Adrenal gland (tissue), 12 donors: ENCODE measurements around the gene CLIP2. TPM values are rescaled to one million over a fixed set of nuclear protein-coding genes. Genes with fewer than 3 reads are reported as not detected.
A peak's percentile ranks its signal among the peaks of the same experiment; 100 is the strongest.

Experiments
- DNase-seq, 7 donors: peaks; one replicate each; pipeline ENCODE4 v3.0.0-alpha.2; 2019 to 2020
- H3K27ac ChIP-seq, 5 donors: fragments of 200-600 bp; sonication (generic) in 4 of 5; 1 replicate in 3 of 5; 2 replicates in 2 of 5; pipeline versions ENCODE4 v1.5.1 to v1.8.0; 2016 to 2020; ENCODE audit warnings: mild to moderate bottlenecking in 1 of 5
- H3K27me3 ChIP-seq: fragments of 200-600 bp; 2 replicates; pipeline ENCODE4 v1.8.0; 2021
- H3K36me3 ChIP-seq, 2 donors: fragments of 200-600 bp; replicated peaks in 1 of 2; 1 replicate in 1 of 2; 2 replicates in 1 of 2; pipeline versions ENCODE4 v1.5.1 to v1.8.0; 2018 to 2022
- H3K4me1 ChIP-seq, 2 donors: fragments of 200-600 bp; replicated peaks in 1 of 2; 1 replicate in 1 of 2; 2 replicates in 1 of 2; pipeline versions ENCODE4 v1.5.1 to v1.8.0; 2018 to 2021
- H3K4me3 ChIP-seq, 4 donors: fragments of 200-600 bp; sonication (generic) in 3 of 4; one replicate each; pipeline ENCODE4 v1.5.1; 2016 to 2018
- H3K9me3 ChIP-seq, 3 donors: fragments of 200-600 bp; sonication (generic) in 1 of 3; replicated peaks in 1 of 3; 1 replicate in 2 of 3; 2 replicates in 1 of 3; pipeline versions ENCODE4 v1.5.1 to v1.8.0; 2016 to 2021
- POLR2A ChIP-seq, 2 donors: fragments of 450-650 bp; IDR thresholded peaks; one replicate each; pipeline ENCODE4 v1.6.1; 2017; ENCODE audit warnings: antibody characterized with exemption in 2 of 2, mild to moderate bottlenecking in 2 of 2, moderate library complexity in 1 of 2
- WGBS, 4 donors: extraction: QIAGEN DNeasy Blood & Tissue Kit in 2 of 4; methylation state at CpG; one replicate each; pipeline versions ENCODE4 v1.1.5 to v1.1.7; 2013 to 2017; 5-methylcytosine and 5-hydroxymethylcytosine counted together
- intact Hi-C, 2 donors: fragments of 100-400 bp; cut with DNase I; formaldehyde crosslinking; loops; one replicate each; pipeline versions ENCODE4 v1.14.1 to v1.15.0; 2022 to 2023
- polyA plus RNA-seq, 3 donors: library from polyadenylated mRNA; stranded (reverse); fragments of 200-250 nt in 2 of 3; fragments of 350-450 nt in 1 of 3; fragmentation: Illumina TruSeq in 1 of 3; extraction: RNeasy Lipid Tissue Mini Kit (QIAGEN cat#74804) in 1 of 3; gene quantifications; one replicate each; pipeline ENCODE4 v1.2.3, GENCODE V29; 2013 to 2014
- total RNA-seq, 9 donors: library from RNA; depleted of rRNA in 4 of 9; stranded (reverse); fragments of >200 nt in 4 of 9; fragments of 120-200 nt in 1 of 9; fragmentation: NEBNext Ultra II Directional in 1 of 9; extraction: Animal tissue kit (Norgen Biotek cat#: 25700) in 1 of 9; gene quantifications; one replicate each; pipeline versions ENCODE4 v1.1.0 to v1.2.4, GENCODE V29; 2013 to 2023
- TF ChIP-seq, protein P1 (sequence below), 6 experiments: fragments of 450-650 bp in 4 of 6; fragments of 200-600 bp in 2 of 6; sonication (generic) in 1 of 6; IDR thresholded peaks; 1 replicate in 5 of 6; 2 replicates in 1 of 6; pipeline versions ENCODE4 v1.5.1 to v1.8.0; 2016 to 2021; ENCODE audit warnings: antibody characterized with exemption in 6 of 6, mild to moderate bottlenecking in 2 of 6, moderate library complexity in 1 of 6
- donor health status: healthy with polysubstance abuse.
- donor health status: Bipolar disorder and iron deficiency.
- donor health status: DM: yes; HTN: yes; CAD: no.
- donor health status: DM: no; HTN: no; CAD: no.
- donor health status: DM: no; HTN: no; CAD: no.
- donor health status: DM: yes; HTN: yes; CAD: no.

CLIP2 gene
- total and polyA plus RNA-seq, 12 donors, result 6.8 to 48.6 (median 25.6) TPM

DNA sequence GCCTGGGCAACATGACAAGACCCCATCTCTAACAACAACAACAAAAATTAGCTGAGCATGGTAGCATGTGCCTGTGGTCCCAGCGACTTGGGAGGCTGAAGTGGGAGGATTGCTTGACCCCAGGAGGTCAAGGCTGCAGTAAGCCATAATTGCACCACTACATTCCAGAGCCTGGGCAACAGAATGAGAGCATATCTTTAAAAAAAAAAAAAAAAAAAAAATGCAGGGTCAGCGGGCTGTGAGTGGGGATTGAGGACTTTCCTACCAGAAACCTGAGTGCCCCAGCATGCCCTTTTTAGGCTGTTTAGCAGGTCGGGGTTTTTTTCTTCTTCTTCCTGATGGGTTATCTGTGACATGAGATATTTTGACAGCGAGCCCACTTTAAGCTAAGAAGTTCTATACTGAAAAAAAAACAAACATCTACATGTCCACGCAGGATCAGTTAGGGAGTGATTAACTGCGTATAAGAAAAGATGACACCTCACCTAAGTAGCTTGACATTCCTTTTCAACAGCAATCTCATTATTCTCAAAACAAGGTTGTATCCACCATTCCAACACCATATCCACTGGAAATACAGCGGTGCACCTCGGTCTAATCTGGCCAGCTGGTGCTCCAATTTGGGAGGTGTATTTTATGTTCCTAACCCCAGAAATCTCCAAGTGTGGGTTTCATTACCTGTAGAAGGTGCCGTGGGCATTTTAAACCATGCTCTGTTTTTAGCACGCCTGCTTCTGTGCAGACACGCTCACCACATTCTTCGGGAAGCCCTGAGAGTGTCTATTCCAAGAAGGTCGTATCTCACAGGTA, 21.2 kb upstream of the CLIP2 start:
- Histone ChIP-seq H3K27me3 (no peaks in the 10 kb centered on the region), H3K36me3 (no peaks in the 10 kb centered on the region), H3K9me3 (no peaks in the 10 kb centered on the region), H3K4me1 (peaks cover 0 to 20% of the 10 kb centered on the region in 2 donors), H3K27ac (peak overlapping the region in 1 of 5 donors; percentile 16), H3K4me3 (no peak overlapping the region)
- no peak for DNase-seq
- 79 to 83% (median 82%) methylated on average over 13 of the region's 13 CpGs for WGBS, 4 donors
- intact Hi-C loops, result no loop called here
- TF ChIP-seq, protein P1, sequence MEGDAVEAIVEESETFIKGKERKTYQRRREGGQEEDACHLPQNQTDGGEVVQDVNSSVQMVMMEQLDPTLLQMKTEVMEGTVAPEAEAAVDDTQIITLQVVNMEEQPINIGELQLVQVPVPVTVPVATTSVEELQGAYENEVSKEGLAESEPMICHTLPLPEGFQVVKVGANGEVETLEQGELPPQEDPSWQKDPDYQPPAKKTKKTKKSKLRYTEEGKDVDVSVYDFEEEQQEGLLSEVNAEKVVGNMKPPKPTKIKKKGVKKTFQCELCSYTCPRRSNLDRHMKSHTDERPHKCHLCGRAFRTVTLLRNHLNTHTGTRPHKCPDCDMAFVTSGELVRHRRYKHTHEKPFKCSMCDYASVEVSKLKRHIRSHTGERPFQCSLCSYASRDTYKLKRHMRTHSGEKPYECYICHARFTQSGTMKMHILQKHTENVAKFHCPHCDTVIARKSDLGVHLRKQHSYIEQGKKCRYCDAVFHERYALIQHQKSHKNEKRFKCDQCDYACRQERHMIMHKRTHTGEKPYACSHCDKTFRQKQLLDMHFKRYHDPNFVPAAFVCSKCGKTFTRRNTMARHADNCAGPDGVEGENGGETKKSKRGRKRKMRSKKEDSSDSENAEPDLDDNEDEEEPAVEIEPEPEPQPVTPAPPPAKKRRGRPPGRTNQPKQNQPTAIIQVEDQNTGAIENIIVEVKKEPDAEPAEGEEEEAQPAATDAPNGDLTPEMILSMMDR (IDR thresholded peaks at IDR 0.05), result no peak
- no peak for TF ChIP-seq POLR2A (IDR thresholded peaks at IDR 0.05)

DNA sequence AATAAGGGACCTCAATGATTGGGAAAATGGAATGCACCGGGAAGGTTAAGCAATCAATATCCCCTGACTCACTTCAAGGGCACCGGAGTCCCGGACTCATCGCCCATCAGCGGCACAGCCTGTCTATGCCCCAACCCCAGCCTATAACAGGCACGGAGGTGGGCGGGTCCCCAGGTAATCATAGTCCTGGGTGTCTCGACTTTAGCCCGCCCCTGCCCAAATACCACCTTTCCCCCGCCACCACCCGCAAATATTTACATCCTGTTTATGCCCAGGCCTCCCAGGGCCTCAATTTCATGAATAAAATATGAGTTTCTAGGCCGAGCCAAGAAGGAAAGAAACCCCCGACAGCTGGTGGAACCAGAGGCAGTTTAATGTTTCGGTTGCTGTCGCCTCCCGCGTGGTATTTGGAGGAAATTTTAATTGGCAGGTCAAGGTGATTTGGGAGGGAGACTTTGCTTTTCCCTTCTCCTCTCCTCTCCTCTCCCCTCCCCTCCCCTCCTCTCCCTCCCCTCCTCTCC, 19.4 kb upstream of the CLIP2 start:
- intact Hi-C loops, result loop anchor here in 1 of 2 donors (10.0 kb wide), 1 partner anchor 205 kb away; no protein-coding TSS in a partner anchor
- no peaks in the 10 kb centered on the region for H3K36me3 ChIP-seq
- TF ChIP-seq, protein P1 (IDR thresholded peaks at IDR 0.05), result no peak
- TF ChIP-seq POLR2A (IDR thresholded peaks at IDR 0.05), result no peak
- H3K27ac ChIP-seq, result peak overlapping the region in 4 of 5 donors; percentile 51 to 80 (median 69)
- WGBS, 4 donors, result 0 to 1% (median 0%) methylated on average over 17 of the region's 17 CpGs
- H3K4me1 ChIP-seq, result peaks cover 0 to 15% of the 10 kb centered on the region in 2 donors
- H3K4me3 ChIP-seq, result peak overlapping the region in 3 of 4 donors; percentile 40 to 71 (median 45)
- H3K27me3 ChIP-seq, result no peaks in the 10 kb centered on the region
- DNase-seq, result peak; percentile 66 to 89 (median 83)
- H3K9me3 ChIP-seq, result no peaks in the 10 kb centered on the region

DNA sequence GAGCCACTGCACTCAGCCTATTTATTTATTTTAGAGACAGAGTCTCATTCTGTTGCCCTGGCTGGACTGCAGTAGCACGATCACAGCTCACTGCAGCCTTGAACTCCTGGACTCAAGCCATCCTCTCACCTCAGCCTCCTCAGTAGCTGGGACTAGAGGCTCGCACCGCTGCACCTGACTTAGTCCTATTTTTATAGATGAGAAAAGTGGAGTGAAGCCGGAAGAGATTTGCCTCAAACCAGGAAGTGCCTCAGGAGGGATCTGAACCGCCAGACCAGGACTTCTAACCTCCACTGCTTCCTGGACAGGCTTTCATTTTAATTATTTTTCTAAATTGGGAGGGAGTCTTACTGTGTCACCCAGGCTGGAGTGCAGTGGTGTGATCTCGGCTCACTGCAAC, 17.5 kb upstream of the CLIP2 start:
- peaks cover 0 to 15% of the 10 kb centered on the region in 2 donors for H3K4me1 ChIP-seq
- no peak for TF ChIP-seq POLR2A (IDR thresholded peaks at IDR 0.05)
- 40 to 55% (median 51%) methylated on average over 6 of the region's 6 CpGs for WGBS, 4 donors
- H3K9me3 ChIP-seq, result no peaks in the 10 kb centered on the region
- no peaks in the 10 kb centered on the region for H3K27me3 ChIP-seq
- H3K36me3 ChIP-seq, result no peaks in the 10 kb centered on the region
- peak in 1 of 7 donors; percentile 47 for DNase-seq
- no peak overlapping the region for H3K4me3 ChIP-seq
- H3K27ac ChIP-seq, result peak overlapping the region; percentile 60 to 88 (median 74)
- intact Hi-C loops, result loop anchor here in 1 of 2 donors (10.0 kb wide), 1 partner anchor 207 kb away; no protein-coding TSS in a partner anchor

DNA sequence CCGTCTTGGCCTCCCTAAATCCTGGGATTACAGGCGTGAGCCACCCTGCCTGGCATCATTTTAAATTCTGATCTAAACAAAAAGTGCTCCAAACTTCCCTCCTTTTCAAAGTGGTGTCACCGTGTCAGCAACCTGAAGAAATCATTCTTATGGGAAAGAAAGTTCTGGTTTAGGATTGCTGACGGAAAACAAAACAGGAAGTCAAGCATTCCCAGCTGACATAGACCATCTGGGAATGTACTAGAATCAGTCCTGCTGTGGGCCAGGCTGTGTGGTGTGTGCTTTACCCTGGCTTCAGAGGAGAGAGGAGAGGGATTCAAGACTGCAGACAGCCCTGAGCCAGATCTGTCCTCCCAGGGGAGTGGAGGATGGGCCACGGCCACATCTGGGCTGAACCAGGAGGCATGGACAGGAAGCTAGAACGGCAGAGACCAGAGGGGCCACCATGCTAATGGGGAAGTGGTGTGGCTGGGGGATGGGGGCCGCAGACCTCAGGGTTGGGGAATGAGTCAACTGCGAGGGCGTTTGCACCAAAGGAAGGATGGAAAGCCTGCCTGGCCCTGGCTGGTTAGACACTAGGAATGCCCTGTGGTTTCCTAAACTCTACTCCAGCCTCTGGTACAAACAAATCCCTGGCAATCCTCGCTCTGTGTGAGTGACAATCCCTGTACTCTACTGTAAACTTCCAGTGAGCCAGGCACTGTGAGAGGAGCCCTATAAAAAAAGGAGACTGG, 16.7 kb upstream of the CLIP2 start:
- Histone ChIP-seq H3K27me3 (no peaks in the 10 kb centered on the region), H3K4me1 (peaks cover 0 to 15% of the 10 kb centered on the region in 2 donors), H3K4me3 (no peak overlapping the region), H3K36me3 (no peaks in the 10 kb centered on the region), H3K9me3 (no peaks in the 10 kb centered on the region), H3K27ac (peak overlapping the region; percentile 60 to 88 (median 74))
- TF ChIP-seq, protein P1 (IDR thresholded peaks at IDR 0.05), result no peak
- TF ChIP-seq POLR2A (IDR thresholded peaks at IDR 0.05), result no peak
- WGBS, 4 donors, result 34 to 44% (median 39%) methylated on average over 7 to 10 of the region's 10 CpGs
- peak; percentile 57 to 88 (median 79) for DNase-seq
- intact Hi-C loops, result loop anchor here in 1 of 2 donors (10.0 kb wide), 1 partner anchor 208 kb away; no protein-coding TSS in a partner anchor
